Activated effector memory CD4-positive, alpha-beta T cell treated with Interleukin-2 at 50 U/mL for 16 hours (primary cell): ENCODE measurements around the gene NMT2.

Experiments
- DNase-seq: peaks from one replicate; pipeline ENCODE4 v3.0.0-alpha.2; 2020

Gene NMT2

GRCh38 chr10:15088428-15089261 is 79.8 kb downstream of the NMT2 start, which contains the start of gene ACBD7:
Gene ACBD7, minus strand, starts transcription at chr10:15088776. Its CDS starts 48 bp downstream, at chr10:15088728.
- DNase-seq: peak; percentile 72

GRCh38 chr10:15084502-15084922 is 84.0 kb downstream of the NMT2 start:
- no peak for DNase-seq

GRCh38 chr10:15083674-15084501 is 84.6 kb downstream of the NMT2 start:
- DNase-seq: no peak

GRCh38 chr10:15075421-15075820 is 93.1 kb downstream of the NMT2 start:
- DNase-seq: no peak

GRCh38 chr10:15072358-15072757 is 96.1 kb downstream of the NMT2 start:
- no peak for DNase-seq

GRCh38 chr10:15069230-15069629 is 99.3 kb downstream of the NMT2 start:
- DNase-seq: no peak

GRCh38 chr10:15068802-15069201 is 99.7 kb downstream of the NMT2 start:
- DNase-seq: no peak

- no peak for DNase-seq
These were observed 101.3 kb downstream of the NMT2 start for GRCh38 chr10:15067154-15067553.

- DNase-seq: no peak
These were observed 107.9 kb downstream of the NMT2 start for GRCh38 chr10:15060638-15061037.

- DNase-seq: no peak
These were observed 108.6 kb downstream of the NMT2 start for GRCh38 chr10:15059914-15060313.

- DNase-seq: no peak
These were observed 109.8 kb downstream of the NMT2 start for GRCh38 chr10:15058689-15059088.
